K562 (cell line): ENCODE results near the gene C10orf105. TPM values are rescaled to one million over a fixed set of nuclear protein-coding genes. Genes with fewer than 3 reads are reported as not detected.

ENCODE experiments used
- ATAC-seq: fragments of 200-7000 bp; cut with Tn5 transposase; 3 replicates; pipeline ENCODE4 v1.9.1; 2020; ENCODE audit warnings: moderate library complexity
- BruUV-seq: library from RNA; stranded (reverse); fragments of 400-500 nt; replicated peaks from 2 replicates; lab custom pipeline; 2021; lab: Mats Ljungman, UMichigan
- CTCF ChIA-PET: fragments of 300-600 bp; formaldehyde crosslinking; extraction: SDS; loops from one replicate; lab custom pipeline; 2021; ENCODE audit warnings: low intra/inter-chr PET ratio; lab: Yijun Ruan, JAX
- POLR2A ChIA-PET: fragments of 300-600, 350-650 bp; sonication (Branson Sonifier 250); formaldehyde crosslinking; extraction: SDS; loops from one replicate; lab custom pipeline; 2021; ENCODE audit warnings: antibody characterized with exemption, inconsistent platforms; lab: Yijun Ruan, JAX
- DNase-seq, 4 experiments: peaks; one replicate each; pipeline versions ENCODE4 v3.0.0 to v3.0.0-alpha.2; 2011 to 2018; ENCODE audit warnings: low spot score in 3 of 4, mixed read lengths in 3 of 4; ENCODE audit errors: extremely low read depth in 1 of 4
- FAIRE-seq: peaks from 2 replicates; lab custom pipeline; 2011; peaks lifted over from hg19 to GRCh38; lab: Jason Lieb, UNC
- H2AFZ ChIP-seq: 2 replicates; pipeline ENCODE4 v1.6.0; 2011; ENCODE audit warnings: low read depth, low read length, control low read depth, inconsistent platforms
- H3K27ac ChIP-seq: fragments of 200-600 bp; 3 replicates; pipeline ENCODE4 v1.8.0; 2011; ENCODE audit warnings: low read depth, mild to moderate bottlenecking, control low read depth, inconsistent platforms, low read length, moderate library complexity, mixed read lengths; ENCODE audit errors: extremely low read depth
- H3K27me3 ChIP-seq, 2 experiments: fragments of 300-600 bp in 1 of 2; 2 replicates in 1 of 2; 3 replicates in 1 of 2; pipeline versions ENCODE4 v1.6.0 to v1.8.0; 2011; ENCODE audit warnings: inconsistent platforms in 2 of 2, low read length in 2 of 2, mild to moderate bottlenecking in 1 of 2, mixed read lengths in 1 of 2, moderate library complexity in 1 of 2; ENCODE audit not compliant: control insufficient read depth in 2 of 2, insufficient read depth in 2 of 2
- H3K36me3 ChIP-seq: fragments of 300-600 bp; 3 replicates; pipeline ENCODE4 v1.8.0; 2011; ENCODE audit warnings: mild to moderate bottlenecking, low read length, inconsistent platforms; ENCODE audit not compliant: control insufficient read depth, insufficient read depth
- H3K4me1 ChIP-seq, 2 experiments: fragments of 200-600 bp in 1 of 2; replicated peaks in 1 of 2; 2 replicates in 1 of 2; 3 replicates in 1 of 2; pipeline versions ENCODE4 v1.5.1 to v1.8.0; 2011; ENCODE audit warnings: inconsistent platforms in 2 of 2, low read length in 2 of 2, mild to moderate bottlenecking in 1 of 2, mixed read lengths in 1 of 2, moderate library complexity in 1 of 2; ENCODE audit not compliant: control insufficient read depth in 2 of 2, insufficient read depth in 2 of 2
- H3K4me2 ChIP-seq: 2 replicates; pipeline ENCODE4 v1.6.1; 2011; ENCODE audit warnings: low read length, control low read depth, inconsistent platforms, mixed read lengths; ENCODE audit not compliant: insufficient read depth
- H3K4me3 ChIP-seq: fragments of 200-600 bp; sonication (generic), shearing (Covaris generic); 2 replicates; pipeline ENCODE4 v1.5.1; 2016; ENCODE audit warnings: control low read depth, inconsistent platforms
- H3K79me2 ChIP-seq: fragments of 200-600 bp; 3 replicates; pipeline ENCODE4 v1.8.0; 2011; ENCODE audit warnings: low read length, inconsistent platforms; ENCODE audit not compliant: control insufficient read depth, insufficient read depth
- H3K9ac ChIP-seq, 2 experiments: 2 replicates each; pipeline versions ENCODE4 v1.6.0 to v1.6.1; 2011; ENCODE audit warnings: low read depth in 2 of 2, low read length in 2 of 2, control low read depth in 1 of 2, inconsistent platforms in 1 of 2, mild to moderate bottlenecking in 1 of 2, mixed read lengths in 1 of 2; ENCODE audit not compliant: insufficient read depth in 1 of 2
- H3K9me1 ChIP-seq: one replicate; pipeline ENCODE4 v1.6.0; 2011; ENCODE audit warnings: inconsistent platforms, mild to moderate bottlenecking, low read length, moderate library complexity; ENCODE audit not compliant: control insufficient read depth, insufficient read depth
- H3K9me3 ChIP-seq: replicated peaks from 2 replicates; pipeline ENCODE4 v1.5.1; 2011; ENCODE audit warnings: low read depth, low read length, inconsistent platforms; ENCODE audit not compliant: control insufficient read depth, insufficient read depth
- H4K20me1 ChIP-seq: replicated peaks from 2 replicates; pipeline ENCODE4 v1.6.1; 2011; ENCODE audit warnings: low read length, inconsistent platforms, mixed read lengths; ENCODE audit not compliant: control insufficient read depth, insufficient read depth
- HDAC8 ChIP-seq: fragments of 450-650 bp; IDR thresholded peaks from 2 replicates; pipeline ENCODE4 v1.6.1; 2016; ENCODE audit warnings: mild to moderate bottlenecking, missing genetic modification characterization, moderate library complexity, missing compliant biosample characterization
- PHF20 ChIP-seq: fragments of 450-650 bp; IDR thresholded peaks from 2 replicates; pipeline ENCODE4 v1.6.1; 2018; ENCODE audit not compliant: partially characterized antibody
- WGBS: fragments of 100-300 bp; shearing (Covaris generic); methylation state at CpG from one replicate; pipeline ENCODE4 v1.1.6; 2016; ENCODE audit warnings: low coverage, mixed read lengths; ENCODE audit not compliant: insufficient coverage; ENCODE audit errors: missing lambda C conversion rate; 5-methylcytosine and 5-hydroxymethylcytosine counted together
- in situ Hi-C: fragments of 300-500 bp; cut with MboI; formaldehyde crosslinking; loops from 4 replicates; pipeline ENCODE4 v1.15.0; 2018; ENCODE audit warnings: inconsistent platforms, mixed read lengths
- intact Hi-C: fragments of 100-400 bp; cut with micrococcal nuclease; formaldehyde crosslinking; loops from 2 replicates; pipeline ENCODE4 v1.14.2; 2022
- polyA plus RNA-seq, 8 experiments: library from polyadenylated mRNA; depleted of rRNA in 4 of 8; stranded (reverse) in 5 of 8; unstranded in 3 of 8; fragments of >200 nt; fragmentation: Nextera tagmentation in 2 of 8; fragmentation: Illumina TruSeq in 1 of 8; extraction: Ambion mirVana in 2 of 8; extraction: Trizol in 1 of 8; gene quantifications; 2 replicates each; pipeline versions ENCODE4 v1.2.1 to v1.2.3, GENCODE V29; 2011 to 2014; ENCODE audit warnings: inconsistent platforms in 1 of 8, missing spikeins in 1 of 8
- total RNA-seq, 7 experiments: library from RNA; depleted of rRNA in 6 of 7; stranded (reverse); fragments of >200 nt in 6 of 7; fragmentation: Illumina TruSeq in 2 of 7; extraction: Trizol in 2 of 7; gene quantifications; 2 replicates each; pipeline versions ENCODE4 v1.2.1 to v1.2.3, GENCODE V29; 2011 to 2021; ENCODE audit warnings: low replicate concordance in 1 of 7
- TF ChIP-seq, protein P1 (sequence below): fragments of 250-450 bp; sonication (Bioruptor Pico); IDR thresholded peaks from 2 replicates; pipeline ENCODE4 v1.4.0; 2020

C10orf105 gene
- total and polyA plus RNA-seq, 9 of the 15 experiments (the other 6 are each of a cell fraction or from before 2014, with no cell fraction given) = 0.03 to 0.25 (median 0.04) TPM; not detected in 3

GRCh38 chr10:71737001-71737833 lies 17.6 kb upstream of the C10orf105 start:
- H3K36me3 ChIP-seq = no peaks in the 10 kb centered on the region
- intact Hi-C loops (no loop called here), in situ Hi-C loops (no loop called here)
- H2AFZ ChIP-seq = peak overlapping the region; percentile 25; the same call in 1 of the 2 replicates
- peak overlapping the region in 1 of 2 experiments; percentile 64; a peak in 2 of 4 replicates for H3K9ac ChIP-seq
- H3K4me3 ChIP-seq = no peak overlapping the region
- no peak for DNase-seq
- no peaks in the 10 kb centered on the region for H3K9me1 ChIP-seq
- no peak overlapping the region for H3K27ac ChIP-seq
- ChIA-PET POLR2A (interaction anchor here (0.7 to 1.8 kb wide), 3 partner anchors 9 to 17 kb away, joined by 3 to 5 read pairs (median 4); no protein-coding TSS in a partner anchor), CTCF (no interaction called here)
- no peak overlapping the region for H3K4me2 ChIP-seq
- WGBS = 69% methylated on average over 12 of the region's 12 CpGs
- TF ChIP-seq PHF20 (no peak), HDAC8 (tag) (no peak)
- TF ChIP-seq, protein P1, sequence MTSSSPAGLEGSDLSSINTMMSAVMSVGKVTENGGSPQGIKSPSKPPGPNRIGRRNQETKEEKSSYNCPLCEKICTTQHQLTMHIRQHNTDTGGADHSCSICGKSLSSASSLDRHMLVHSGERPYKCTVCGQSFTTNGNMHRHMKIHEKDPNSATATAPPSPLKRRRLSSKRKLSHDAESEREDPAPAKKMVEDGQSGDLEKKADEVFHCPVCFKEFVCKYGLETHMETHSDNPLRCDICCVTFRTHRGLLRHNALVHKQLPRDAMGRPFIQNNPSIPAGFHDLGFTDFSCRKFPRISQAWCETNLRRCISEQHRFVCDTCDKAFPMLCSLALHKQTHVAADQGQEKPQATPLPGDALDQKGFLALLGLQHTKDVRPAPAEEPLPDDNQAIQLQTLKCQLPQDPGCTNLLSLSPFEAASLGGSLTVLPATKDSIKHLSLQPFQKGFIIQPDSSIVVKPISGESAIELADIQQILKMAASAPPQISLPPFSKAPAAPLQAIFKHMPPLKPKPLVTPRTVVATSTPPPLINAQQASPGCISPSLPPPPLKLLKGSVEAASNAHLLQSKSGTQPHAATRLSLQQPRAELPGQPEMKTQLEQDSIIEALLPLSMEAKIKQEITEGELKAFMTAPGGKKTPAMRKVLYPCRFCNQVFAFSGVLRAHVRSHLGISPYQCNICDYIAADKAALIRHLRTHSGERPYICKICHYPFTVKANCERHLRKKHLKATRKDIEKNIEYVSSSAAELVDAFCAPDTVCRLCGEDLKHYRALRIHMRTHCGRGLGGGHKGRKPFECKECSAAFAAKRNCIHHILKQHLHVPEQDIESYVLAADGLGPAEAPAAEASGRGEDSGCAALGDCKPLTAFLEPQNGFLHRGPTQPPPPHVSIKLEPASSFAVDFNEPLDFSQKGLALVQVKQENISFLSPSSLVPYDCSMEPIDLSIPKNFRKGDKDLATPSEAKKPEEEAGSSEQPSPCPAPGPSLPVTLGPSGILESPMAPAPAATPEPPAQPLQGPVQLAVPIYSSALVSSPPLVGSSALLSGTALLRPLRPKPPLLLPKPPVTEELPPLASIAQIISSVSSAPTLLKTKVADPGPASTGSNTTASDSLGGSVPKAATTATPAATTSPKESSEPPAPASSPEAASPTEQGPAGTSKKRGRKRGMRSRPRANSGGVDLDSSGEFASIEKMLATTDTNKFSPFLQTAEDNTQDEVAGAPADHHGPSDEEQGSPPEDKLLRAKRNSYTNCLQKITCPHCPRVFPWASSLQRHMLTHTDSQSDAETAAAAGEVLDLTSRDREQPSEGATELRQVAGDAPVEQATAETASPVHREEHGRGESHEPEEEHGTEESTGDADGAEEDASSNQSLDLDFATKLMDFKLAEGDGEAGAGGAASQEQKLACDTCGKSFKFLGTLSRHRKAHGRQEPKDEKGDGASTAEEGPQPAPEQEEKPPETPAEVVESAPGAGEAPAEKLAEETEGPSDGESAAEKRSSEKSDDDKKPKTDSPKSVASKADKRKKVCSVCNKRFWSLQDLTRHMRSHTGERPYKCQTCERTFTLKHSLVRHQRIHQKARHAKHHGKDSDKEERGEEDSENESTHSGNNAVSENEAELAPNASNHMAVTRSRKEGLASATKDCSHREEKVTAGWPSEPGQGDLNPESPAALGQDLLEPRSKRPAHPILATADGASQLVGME = no peak
- no peaks in the 10 kb centered on the region for H4K20me1 ChIP-seq
- peaks cover 0 to 28% of the 10 kb centered on the region in 2 experiments; a peak in 3 of 5 replicates for H3K4me1 ChIP-seq
- peak; percentile 57 for FAIRE-seq
- ATAC-seq = no peak
- no peaks in the 10 kb centered on the region for H3K27me3 ChIP-seq
- no peaks in the 10 kb centered on the region for H3K79me2 ChIP-seq
- BruUV-seq = no TSS peak
- H3K9me3 ChIP-seq = no peaks in the 10 kb centered on the region
